Pulmonary artery endothelial cell (primary cell): ENCODE results near the gene ZBTB25. TPM values are rescaled to one million over a fixed set of nuclear protein-coding genes. Genes with fewer than 3 reads are reported as not detected.

Source experiments
- DNase-seq: peaks from one replicate; pipeline ENCODE4 v3.0.0-alpha.2; 2011; ENCODE audit warnings: low read depth, low spot score
- total RNA-seq: library from RNA; depleted of rRNA; stranded (reverse); fragments of >200 nt; gene quantifications from 2 replicates; pipeline ENCODE4 v1.2.3, GENCODE V29; 2014

ZBTB25 gene
- total RNA-seq, 1 donor from 2014 or later = 3.7 TPM

DNA sequence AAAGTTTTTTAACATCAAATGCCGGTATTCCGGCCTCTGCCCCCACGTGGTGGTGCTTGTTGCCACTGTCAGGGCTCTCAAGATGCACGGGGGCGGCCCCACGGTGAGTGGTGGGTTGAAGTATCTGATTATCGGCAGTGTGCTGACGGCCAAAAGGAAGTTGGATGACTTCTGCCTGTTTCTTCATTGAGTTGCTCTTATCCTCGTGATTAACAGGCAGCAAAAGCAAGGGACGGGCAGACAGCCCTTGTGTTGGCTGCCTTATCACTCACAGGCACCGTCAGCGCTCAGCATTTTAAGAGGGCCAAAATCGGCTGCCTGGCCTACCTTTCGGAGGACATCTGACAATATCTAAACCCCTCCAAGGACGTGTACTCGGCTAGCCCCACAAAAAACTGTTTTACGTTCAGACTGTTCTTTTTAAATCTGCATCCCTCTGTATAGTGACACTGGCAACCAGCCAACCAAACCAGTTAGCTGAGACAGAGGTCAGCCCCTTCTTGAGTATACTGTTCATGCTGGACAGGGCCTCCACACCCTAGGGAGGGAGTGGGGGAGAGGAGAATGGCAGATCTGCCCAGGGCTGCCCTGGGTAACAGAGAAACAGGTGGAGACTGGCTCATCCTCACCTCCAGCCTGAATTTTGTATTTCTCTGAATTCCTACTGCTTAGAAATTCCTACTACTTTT, 61.2 kb downstream of the ZBTB25 start:
- no peak for DNase-seq

- no peak for DNase-seq
Measured at GRCh38 chr14:64440494-64440893, 63.1 kb downstream of the ZBTB25 start.

GRCh38 chr14:64439141-64439540, 64.5 kb downstream of the ZBTB25 start:
- DNase-seq = no peak

GRCh38 chr14:64438181-64438841, 65.3 kb downstream of the ZBTB25 start:
- peak; percentile 19 for DNase-seq

DNA sequence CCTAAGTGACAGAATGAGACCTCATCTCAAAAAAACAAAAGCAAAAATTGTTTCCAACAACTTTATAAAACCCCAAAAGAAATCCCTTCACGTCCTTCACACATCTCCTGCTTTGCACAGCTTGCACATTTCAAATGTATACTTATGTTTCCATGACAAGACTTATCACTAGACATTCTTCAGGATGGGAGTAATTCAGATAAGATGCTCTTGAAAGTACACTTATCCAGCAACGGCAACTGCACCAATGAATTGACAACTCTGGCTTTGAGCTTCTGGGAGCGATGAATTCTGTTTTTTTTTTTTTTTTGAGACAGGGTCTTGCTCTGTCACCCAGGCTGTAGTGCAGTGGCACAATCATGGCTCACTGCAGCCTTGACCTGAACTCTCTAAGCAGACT, 69.1 kb downstream of the ZBTB25 start:
- no peak for DNase-seq

DNA sequence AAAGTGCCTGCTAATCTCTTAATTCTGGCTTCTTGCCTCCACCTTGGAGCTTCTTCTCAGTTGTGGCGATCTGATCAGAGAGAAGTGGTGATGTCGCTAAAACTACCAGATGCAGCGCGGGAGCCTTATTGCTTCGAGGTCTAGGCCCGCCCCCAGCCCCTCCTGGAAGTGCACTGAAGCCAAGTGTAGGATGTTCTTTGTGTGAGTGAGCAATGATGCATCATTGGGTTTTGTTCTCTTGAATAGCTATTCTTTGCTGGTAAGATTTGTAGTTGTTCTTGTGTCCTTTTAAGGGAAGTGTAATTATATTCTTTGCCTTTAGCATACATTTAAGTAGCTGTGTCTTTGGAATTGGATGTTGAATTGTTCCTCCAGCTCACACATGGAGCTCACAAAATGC, 79.7 kb downstream of the ZBTB25 start:
- DNase-seq = no peak

GRCh38 chr14:64422756-64423155, 80.9 kb downstream of the ZBTB25 start:
- no peak for DNase-seq

GRCh38 chr14:64422005-64422404, 81.6 kb downstream of the ZBTB25 start:
- DNase-seq = no peak

DNA sequence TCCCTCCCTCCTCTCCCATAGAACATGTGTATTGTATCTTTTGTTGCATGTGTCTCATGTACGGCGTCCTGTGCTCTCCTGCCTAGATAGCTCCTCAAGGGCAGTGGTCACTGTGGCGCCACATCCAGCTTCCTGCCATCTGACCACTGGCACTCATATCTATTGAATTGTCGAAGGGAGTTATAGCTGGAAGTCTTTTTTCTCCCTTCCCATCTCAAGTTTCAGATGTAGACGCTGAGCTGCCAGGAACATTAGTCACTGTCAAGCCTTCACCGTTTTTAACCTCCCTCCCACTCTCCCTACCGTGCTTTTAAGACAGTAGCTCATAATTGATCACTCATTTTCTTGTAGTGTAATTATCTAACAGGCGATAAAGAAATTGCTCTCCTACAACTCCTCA, 82.5 kb downstream of the ZBTB25 start:
- no peak for DNase-seq

DNA sequence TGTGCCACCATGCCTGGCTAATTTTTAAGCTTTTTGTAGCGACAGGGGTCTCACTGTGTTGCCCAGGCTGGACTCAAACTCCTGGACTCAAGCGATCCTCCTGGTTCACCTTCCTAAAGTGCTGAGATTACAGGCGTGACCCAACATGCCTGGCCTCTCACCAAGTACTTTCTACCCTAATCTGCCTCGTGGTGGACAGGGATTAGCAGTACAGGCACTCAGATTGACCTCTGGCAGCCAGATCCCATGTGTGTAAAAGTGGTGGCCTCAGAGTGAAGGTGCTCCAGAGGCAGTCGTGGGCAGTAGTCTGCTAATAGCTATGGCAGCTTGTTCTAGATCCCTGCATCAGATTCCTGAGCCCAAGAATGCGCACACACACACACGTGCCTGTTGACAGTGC, 84.6 kb downstream of the ZBTB25 start:
- no peak for DNase-seq

- DNase-seq = no peak
Measured at GRCh38 chr14:64417771-64418125, 85.9 kb downstream of the ZBTB25 start.

DNA sequence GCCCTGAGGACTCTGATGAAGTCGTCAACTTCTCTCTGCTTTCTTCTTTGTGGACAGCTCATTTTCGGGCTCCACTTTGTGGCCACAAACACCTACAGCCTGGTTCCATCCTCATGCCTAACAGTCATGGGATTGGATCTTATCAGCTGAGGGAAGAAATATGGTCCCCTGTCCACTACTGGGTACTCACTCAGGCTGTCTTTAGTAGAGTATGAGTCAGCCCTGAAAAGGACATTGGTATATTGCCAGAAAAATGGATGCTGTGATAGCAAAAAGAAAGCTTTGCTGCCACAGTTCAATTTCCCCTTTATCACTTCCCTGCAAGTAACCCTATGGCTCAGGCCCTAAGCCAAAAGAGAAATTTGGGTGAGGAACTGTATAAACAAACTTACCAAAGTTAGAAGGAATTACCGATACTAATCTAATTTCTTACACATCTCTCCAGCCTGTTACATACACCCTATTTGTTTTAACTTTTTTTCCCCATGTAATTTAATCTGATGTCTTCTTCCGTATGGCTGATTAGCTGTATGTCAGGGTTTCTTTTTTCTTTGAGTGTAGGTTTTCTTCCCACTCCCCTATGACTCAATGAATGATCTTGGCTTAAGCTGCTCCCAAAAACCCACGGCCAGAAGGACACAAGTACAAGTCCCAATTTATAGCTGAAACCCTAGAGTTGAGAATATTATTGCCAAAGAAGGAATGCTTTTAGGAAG, 86.4 kb downstream of the ZBTB25 start:
- no peak for DNase-seq

GRCh38 chr14:64416348-64416932, 87.2 kb downstream of the ZBTB25 start:
- DNase-seq = no peak

DNA sequence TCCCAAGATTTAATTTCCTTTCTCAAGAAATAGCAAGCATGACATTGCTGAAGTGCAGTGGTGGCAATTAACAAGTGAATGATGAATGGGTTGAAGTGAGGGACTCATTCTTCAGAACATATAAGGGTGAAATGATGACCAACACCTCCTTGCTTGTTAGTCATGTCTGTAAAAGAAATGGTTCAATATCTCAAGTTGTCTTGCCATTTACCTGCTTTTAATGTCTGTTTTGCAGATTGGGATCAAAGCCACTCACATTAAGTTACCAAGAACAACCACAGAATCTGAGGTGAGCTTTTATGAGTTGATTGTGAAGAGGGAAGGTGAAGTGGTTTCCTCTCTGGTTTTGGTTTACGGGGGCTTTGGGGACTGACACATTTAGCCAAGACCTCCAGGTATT, 91.4 kb downstream of the ZBTB25 start:
- DNase-seq = no peak

DNA sequence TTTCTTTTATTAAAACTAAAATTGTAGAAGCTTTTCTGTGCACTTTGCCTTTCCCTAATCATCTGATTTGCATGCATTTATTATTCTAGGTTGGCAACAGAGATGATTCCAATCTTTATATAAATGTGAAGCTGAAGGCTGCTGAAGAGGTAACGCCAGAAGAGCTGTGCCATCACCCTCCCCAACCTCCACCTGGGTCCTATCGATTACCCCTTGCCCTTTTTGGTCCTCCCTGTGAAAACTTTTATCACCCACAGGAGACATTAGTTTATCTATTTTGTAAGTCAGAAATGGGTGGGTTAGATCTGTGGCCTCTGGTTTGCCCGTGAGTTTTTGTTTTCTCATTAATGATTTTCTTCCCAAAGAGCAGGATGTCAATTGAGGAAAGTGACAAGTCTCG, 92.6 kb downstream of the ZBTB25 start:
- no peak for DNase-seq

- no peak for DNase-seq
Measured at GRCh38 chr14:64410084-64410774, 93.4 kb downstream of the ZBTB25 start.

DNA sequence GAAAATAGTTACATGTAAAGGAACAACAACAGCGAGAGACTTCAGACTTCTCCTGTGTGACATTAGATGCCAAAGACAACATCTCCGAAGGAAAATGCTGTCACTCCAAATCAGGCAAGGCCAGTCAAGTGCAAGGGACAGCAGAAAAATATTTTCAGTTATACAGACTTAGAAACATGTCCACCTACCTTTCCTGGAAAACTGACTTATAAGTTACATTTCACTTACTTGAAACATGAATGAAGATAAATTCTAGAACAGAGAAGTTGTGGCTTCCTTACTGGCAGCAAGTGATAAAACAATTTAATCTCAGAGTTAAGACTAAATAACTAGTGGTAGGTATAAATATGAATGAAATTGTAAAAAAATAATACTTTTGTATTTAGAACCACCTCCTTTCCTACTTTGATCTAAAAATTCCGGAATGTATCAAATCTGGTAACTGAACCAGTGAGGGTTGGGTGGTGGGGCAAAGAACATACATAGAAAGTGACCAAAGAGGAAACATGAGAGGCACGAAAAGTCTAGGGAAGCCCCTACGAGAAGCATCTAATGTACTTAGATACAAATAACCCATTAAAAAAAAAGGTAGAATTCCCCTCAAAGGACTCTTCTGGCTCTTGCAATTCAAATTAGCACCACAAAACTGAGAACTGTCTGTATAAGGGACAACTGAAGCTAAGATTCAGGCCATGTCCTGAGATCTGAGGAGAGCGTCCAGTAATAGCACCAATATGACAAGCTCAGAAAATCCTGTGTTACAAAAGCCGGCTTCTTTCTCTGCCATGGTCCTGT, 94.3 kb downstream of the ZBTB25 start:
- DNase-seq = no peak

GRCh38 chr14:64407329-64407728, 96.3 kb downstream of the ZBTB25 start:
- DNase-seq = no peak

DNA sequence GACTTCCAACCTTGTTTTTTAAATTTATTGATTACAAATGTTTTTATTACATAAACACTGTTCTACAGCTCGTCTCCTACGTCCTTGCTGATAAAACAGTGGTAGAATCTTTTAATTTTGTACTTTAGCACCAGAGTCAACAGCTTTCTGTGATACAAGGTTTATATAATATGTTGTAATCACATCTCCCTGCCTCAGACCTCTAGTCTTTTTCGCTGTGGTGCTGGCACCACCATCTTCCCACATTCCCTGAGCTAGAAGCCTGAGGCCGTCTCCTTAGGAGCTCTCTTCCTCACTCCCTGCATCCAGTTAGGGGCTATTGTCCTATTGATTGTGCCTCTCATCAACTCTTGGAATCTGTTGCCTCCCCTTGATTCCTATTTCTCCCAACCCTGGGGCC, 98.3 kb downstream of the ZBTB25 start:
- no peak for DNase-seq

GRCh38 chr14:64401949-64402348, 101.7 kb downstream of the ZBTB25 start:
- no peak for DNase-seq
